ENCODE measurements around the gene NEU3. TPM values are rescaled to one million over a fixed set of nuclear protein-coding genes. Genes with fewer than 3 reads are reported as not detected.
"Not testable (repeated sequence)": the region's sequence is repeated elsewhere in the genome, so short reads cannot be mapped to it uniquely, and the experiment has no call there.

Gene NEU3
- total and polyA plus RNA-seq, 9 donors, result 4.4 to 13.1 (median 8.8) TPM

GRCh38 chr11:74956397-74957015 lies 32.2 kb upstream of the NEU3 start:
- H3K4me1 ChIP-seq (ENCODE audit: insufficient read depth), result peaks cover 4% of the 10 kb centered on the region
- H3K4me3 ChIP-seq, result no peak overlapping the region
- no peak for DNase-seq
- H3K36me3 ChIP-seq, result no peaks in the 10 kb centered on the region
- no peak for TF ChIP-seq EP300 (IDR thresholded peaks at IDR 0.05)
- no peak for TF ChIP-seq POLR2A (IDR thresholded peaks at IDR 0.05)
- TF ChIP-seq CTCF (IDR thresholded peaks at IDR 0.05), result no peak
- no peaks in the 10 kb centered on the region for H3K9me3 ChIP-seq
- H3K27me3 ChIP-seq, result no peaks in the 10 kb centered on the region
- intact Hi-C loops (cut with DNase I), result no loop called here
- no peak overlapping the region for H3K27ac ChIP-seq
- 31 to 56% (median 50%) methylated on average over 4 of the region's 4 CpGs for WGBS, 3 donors

GRCh38 chr11:74957937-74958629 lies 30.6 kb upstream of the NEU3 start:
- no peaks in the 10 kb centered on the region for H3K27me3 ChIP-seq
- WGBS, 3 donors, result 91 to 98% (median 97%) methylated on average over 1 of the region's 1 CpG
- H3K4me3 ChIP-seq, result no peak overlapping the region
- no peaks in the 10 kb centered on the region for H3K9me3 ChIP-seq
- peaks cover 4% of the 10 kb centered on the region for H3K4me1 ChIP-seq (ENCODE audit: insufficient read depth)
- intact Hi-C loops (cut with DNase I), result no loop called here
- no peak overlapping the region for H3K27ac ChIP-seq
- DNase-seq, result no peak
- no peaks in the 10 kb centered on the region for H3K36me3 ChIP-seq
- no peak for TF ChIP-seq POLR2A (IDR thresholded peaks at IDR 0.05)
- no peak for TF ChIP-seq CTCF (IDR thresholded peaks at IDR 0.05)
- TF ChIP-seq EP300 (IDR thresholded peaks at IDR 0.05), result no peak

GRCh38 chr11:74960128-74960527 lies 28.6 kb upstream of the NEU3 start:
- H3K4me3 ChIP-seq; H3K9me3 ChIP-seq; intact Hi-C loops (cut with DNase I); H3K4me1 ChIP-seq (ENCODE audit: insufficient read depth); H3K36me3 ChIP-seq; DNase-seq; H3K27ac ChIP-seq; H3K27me3 ChIP-seq: not testable (repeated sequence)
- 92 to 96% (median 95%) methylated on average over 6 of the region's 6 CpGs for WGBS, 3 donors

GRCh38 chr11:74966651-74967050 lies 22.1 kb upstream of the NEU3 start:
- DNase-seq, result no peak
- TF ChIP-seq POLR2A (IDR thresholded peaks at IDR 0.05) (no peak), EP300 (IDR thresholded peaks at IDR 0.05) (no peak), CTCF (IDR thresholded peaks at IDR 0.05) (no peak)
- H3K36me3 ChIP-seq, result no peaks in the 10 kb centered on the region

GRCh38 chr11:74970852-74971395 lies 17.8 kb upstream of the NEU3 start:
- no peak for DNase-seq
- H3K36me3 ChIP-seq, result no peaks in the 10 kb centered on the region
- no peaks in the 10 kb centered on the region for H3K9me3 ChIP-seq
- no peak overlapping the region for H3K27ac ChIP-seq
- H3K4me1 ChIP-seq (ENCODE audit: insufficient read depth), result no peaks in the 10 kb centered on the region
- no peak for TF ChIP-seq EP300 (IDR thresholded peaks at IDR 0.05)
- TF ChIP-seq CTCF (IDR thresholded peaks at IDR 0.05), result no peak
- no peak for TF ChIP-seq POLR2A (IDR thresholded peaks at IDR 0.05)
- H3K4me3 ChIP-seq, result no peak overlapping the region
- no peaks in the 10 kb centered on the region for H3K27me3 ChIP-seq
- 80 to 90% (median 82%) methylated on average over 1 of the region's 1 CpG for WGBS, 3 donors
- intact Hi-C loops (cut with DNase I), result no loop called here

More at GRCh38 chr11:74966651-74967050, 22.1 kb upstream of the NEU3 start:
- WGBS, 3 donors, result 90 to 94% (median 91%) methylated on average over 5 of the region's 5 CpGs
- H3K4me1 ChIP-seq (ENCODE audit: insufficient read depth), result peaks cover 1% of the 10 kb centered on the region
- no peaks in the 10 kb centered on the region for H3K27me3 ChIP-seq
- intact Hi-C loops (cut with DNase I), result no loop called here
- no peaks in the 10 kb centered on the region for H3K9me3 ChIP-seq
- no peak overlapping the region for H3K27ac ChIP-seq
- no peak overlapping the region for H3K4me3 ChIP-seq

Measured in ovary (tissue), 9 donors.